Measurements from ENCODE around the gene MAP4K5.

DNA sequence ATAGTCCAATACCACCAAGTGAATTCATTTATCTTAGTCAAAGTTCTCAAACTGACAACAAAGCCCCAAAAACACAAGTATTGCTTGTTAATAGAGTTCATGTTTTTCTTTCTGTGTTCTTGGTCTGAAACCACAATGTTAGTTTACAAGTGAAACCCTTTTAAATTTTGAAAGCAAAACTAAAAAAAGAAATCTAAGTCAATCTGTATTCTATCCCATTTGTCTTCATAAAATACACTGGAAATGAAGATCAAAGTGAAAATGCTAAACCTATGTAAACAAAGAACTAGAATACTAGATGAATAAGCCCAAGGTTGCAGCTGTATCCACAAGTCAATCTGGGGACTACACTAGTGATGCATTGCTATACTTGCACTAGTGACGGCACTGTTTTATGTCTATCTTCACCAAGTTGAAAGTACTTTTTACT, 10.4 kb downstream of the MAP4K5 start:
- TF ChIP-seq BHLHE40 (IDR thresholded peaks at IDR 0.05; ENCODE audit: low read depth, low read length) (no peak), ESRRA (IDR thresholded peaks at IDR 0.05; ENCODE audit: borderline replicate concordance, low read length) (no peak), SMC3 (IDR thresholded peaks at IDR 0.05) (no peak), JUNB (IDR thresholded peaks at IDR 0.05) (no peak), POLR2A (IDR thresholded peaks at IDR 0.05; ENCODE audit: low read length) (no peak)
- TF ChIP-seq, protein P1, sequence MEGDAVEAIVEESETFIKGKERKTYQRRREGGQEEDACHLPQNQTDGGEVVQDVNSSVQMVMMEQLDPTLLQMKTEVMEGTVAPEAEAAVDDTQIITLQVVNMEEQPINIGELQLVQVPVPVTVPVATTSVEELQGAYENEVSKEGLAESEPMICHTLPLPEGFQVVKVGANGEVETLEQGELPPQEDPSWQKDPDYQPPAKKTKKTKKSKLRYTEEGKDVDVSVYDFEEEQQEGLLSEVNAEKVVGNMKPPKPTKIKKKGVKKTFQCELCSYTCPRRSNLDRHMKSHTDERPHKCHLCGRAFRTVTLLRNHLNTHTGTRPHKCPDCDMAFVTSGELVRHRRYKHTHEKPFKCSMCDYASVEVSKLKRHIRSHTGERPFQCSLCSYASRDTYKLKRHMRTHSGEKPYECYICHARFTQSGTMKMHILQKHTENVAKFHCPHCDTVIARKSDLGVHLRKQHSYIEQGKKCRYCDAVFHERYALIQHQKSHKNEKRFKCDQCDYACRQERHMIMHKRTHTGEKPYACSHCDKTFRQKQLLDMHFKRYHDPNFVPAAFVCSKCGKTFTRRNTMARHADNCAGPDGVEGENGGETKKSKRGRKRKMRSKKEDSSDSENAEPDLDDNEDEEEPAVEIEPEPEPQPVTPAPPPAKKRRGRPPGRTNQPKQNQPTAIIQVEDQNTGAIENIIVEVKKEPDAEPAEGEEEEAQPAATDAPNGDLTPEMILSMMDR (IDR thresholded peaks at IDR 0.05) = no peak
- TF ChIP-seq, protein P2, sequence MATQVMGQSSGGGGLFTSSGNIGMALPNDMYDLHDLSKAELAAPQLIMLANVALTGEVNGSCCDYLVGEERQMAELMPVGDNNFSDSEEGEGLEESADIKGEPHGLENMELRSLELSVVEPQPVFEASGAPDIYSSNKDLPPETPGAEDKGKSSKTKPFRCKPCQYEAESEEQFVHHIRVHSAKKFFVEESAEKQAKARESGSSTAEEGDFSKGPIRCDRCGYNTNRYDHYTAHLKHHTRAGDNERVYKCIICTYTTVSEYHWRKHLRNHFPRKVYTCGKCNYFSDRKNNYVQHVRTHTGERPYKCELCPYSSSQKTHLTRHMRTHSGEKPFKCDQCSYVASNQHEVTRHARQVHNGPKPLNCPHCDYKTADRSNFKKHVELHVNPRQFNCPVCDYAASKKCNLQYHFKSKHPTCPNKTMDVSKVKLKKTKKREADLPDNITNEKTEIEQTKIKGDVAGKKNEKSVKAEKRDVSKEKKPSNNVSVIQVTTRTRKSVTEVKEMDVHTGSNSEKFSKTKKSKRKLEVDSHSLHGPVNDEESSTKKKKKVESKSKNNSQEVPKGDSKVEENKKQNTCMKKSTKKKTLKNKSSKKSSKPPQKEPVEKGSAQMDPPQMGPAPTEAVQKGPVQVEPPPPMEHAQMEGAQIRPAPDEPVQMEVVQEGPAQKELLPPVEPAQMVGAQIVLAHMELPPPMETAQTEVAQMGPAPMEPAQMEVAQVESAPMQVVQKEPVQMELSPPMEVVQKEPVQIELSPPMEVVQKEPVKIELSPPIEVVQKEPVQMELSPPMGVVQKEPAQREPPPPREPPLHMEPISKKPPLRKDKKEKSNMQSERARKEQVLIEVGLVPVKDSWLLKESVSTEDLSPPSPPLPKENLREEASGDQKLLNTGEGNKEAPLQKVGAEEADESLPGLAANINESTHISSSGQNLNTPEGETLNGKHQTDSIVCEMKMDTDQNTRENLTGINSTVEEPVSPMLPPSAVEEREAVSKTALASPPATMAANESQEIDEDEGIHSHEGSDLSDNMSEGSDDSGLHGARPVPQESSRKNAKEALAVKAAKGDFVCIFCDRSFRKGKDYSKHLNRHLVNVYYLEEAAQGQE (IDR thresholded peaks at IDR 0.05) = no peak
- TF ChIP-seq, protein P3, sequence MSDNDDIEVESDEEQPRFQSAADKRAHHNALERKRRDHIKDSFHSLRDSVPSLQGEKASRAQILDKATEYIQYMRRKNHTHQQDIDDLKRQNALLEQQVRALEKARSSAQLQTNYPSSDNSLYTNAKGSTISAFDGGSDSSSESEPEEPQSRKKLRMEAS (IDR thresholded peaks at IDR 0.05) = no peak

All from A549 (cell line).